ENCODE data around the gene NPAT.

DNA sequence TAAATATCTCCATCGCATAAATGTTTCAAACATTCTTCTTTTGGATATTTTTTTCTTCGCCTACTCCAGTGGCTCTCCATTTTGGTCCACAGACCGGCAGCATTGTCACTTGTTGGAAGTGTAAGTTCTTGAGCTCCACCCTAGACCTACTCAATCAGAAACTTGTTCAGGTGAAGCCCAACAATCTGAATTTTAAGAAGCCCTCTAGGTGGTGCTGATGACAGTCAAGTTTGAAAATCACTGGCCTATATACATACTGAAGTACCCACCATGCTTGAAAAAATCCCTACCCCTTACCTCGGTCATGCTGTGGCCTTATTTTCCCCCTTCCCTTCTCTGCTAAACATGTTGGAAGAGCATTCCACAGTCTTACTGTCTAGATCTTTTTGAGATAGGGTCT is 111.3 kb downstream of the NPAT start:
- TF ChIP-seq, protein P1, sequence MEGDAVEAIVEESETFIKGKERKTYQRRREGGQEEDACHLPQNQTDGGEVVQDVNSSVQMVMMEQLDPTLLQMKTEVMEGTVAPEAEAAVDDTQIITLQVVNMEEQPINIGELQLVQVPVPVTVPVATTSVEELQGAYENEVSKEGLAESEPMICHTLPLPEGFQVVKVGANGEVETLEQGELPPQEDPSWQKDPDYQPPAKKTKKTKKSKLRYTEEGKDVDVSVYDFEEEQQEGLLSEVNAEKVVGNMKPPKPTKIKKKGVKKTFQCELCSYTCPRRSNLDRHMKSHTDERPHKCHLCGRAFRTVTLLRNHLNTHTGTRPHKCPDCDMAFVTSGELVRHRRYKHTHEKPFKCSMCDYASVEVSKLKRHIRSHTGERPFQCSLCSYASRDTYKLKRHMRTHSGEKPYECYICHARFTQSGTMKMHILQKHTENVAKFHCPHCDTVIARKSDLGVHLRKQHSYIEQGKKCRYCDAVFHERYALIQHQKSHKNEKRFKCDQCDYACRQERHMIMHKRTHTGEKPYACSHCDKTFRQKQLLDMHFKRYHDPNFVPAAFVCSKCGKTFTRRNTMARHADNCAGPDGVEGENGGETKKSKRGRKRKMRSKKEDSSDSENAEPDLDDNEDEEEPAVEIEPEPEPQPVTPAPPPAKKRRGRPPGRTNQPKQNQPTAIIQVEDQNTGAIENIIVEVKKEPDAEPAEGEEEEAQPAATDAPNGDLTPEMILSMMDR (conservative IDR thresholded peaks at IDR 0.05; ENCODE audit: low read depth, low read length): no peak
- no peak for TF ChIP-seq EZH2 (IDR thresholded peaks at IDR 0.05; ENCODE audit: borderline replicate concordance, low read depth, low read length, poor library complexity, severe bottlenecking)

Data from A673 (cell line).